Stimulated activated CD8-positive, alpha-beta memory T cell treated with anti-CD3 and anti-CD28 coated beads, Interleukin-15, amount 100 ng/mL, for 1 hour (primary cell): ENCODE results near the gene SLC35B4.

Experiments used
- DNase-seq: peaks from one replicate; pipeline ENCODE4 v3.0.0-alpha.2; 2020; ENCODE audit warnings: low read depth

Gene SLC35B4, protein sequence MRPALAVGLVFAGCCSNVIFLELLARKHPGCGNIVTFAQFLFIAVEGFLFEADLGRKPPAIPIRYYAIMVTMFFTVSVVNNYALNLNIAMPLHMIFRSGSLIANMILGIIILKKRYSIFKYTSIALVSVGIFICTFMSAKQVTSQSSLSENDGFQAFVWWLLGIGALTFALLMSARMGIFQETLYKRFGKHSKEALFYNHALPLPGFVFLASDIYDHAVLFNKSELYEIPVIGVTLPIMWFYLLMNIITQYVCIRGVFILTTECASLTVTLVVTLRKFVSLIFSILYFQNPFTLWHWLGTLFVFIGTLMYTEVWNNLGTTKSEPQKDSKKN

DNA sequence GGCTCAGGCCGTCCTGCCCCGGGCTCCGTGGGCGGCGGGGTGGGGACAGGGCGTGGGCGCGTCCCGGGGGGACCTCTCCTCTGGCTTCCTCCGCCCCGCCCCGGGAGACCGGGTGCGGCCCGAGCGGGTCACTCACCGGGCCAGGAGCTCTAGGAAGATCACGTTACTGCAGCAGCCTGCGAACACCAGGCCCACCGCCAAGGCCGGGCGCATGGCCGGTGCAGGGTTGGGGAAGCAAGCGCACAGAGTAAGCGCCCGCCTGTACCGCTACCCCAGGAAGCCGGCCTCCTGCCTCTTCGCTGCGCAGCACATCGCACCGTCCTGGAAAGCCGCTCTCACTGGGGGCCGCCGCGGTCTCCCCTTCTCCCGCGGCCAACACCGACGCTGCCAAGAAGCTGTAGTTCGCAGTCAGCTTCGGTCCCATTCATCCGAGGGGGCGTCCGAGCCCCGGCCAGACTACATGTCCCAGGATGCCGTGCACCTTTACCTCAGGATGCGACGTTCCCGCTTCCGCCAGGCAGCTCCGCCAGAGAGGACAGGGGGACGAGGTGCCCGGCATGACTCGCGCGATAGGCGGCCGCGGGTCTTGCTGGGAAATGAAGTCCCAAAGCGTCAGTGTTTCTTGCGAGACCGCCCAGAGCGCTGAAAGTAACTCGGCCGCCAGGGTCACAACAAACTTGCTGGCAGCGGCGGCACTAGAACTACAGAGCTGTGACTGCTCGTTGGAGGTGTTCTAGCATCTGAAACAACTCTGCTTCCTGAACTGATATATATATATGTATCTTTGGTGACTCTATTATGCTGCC is at the start of gene SLC35B4:
Gene SLC35B4, minus strand, starts transcription at position 392 of the 806 bp plus-strand sequence. Its CDS starts 179 bp downstream, at position 213.
- peak; percentile 85 for DNase-seq

DNA sequence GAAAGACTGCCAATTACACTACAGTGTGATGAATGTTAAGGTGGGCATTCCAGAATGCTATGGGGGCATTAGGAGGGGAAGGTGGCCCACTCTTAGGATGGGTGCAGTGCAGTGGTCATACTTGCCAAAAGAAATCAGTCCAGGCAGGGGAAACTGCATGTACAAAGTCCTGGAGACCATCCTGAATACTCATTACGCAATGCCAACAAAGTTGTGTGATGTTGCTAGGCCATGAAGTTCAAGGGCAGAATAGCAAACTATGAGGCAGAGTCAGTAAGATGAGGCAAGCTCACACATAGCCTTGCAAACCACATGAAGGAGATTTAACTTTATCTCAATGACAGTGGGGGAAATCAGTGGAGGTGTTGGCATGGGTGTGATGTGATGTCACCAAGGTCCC is 49.8 kb upstream of the SLC35B4 start:
- no peak for DNase-seq

DNA sequence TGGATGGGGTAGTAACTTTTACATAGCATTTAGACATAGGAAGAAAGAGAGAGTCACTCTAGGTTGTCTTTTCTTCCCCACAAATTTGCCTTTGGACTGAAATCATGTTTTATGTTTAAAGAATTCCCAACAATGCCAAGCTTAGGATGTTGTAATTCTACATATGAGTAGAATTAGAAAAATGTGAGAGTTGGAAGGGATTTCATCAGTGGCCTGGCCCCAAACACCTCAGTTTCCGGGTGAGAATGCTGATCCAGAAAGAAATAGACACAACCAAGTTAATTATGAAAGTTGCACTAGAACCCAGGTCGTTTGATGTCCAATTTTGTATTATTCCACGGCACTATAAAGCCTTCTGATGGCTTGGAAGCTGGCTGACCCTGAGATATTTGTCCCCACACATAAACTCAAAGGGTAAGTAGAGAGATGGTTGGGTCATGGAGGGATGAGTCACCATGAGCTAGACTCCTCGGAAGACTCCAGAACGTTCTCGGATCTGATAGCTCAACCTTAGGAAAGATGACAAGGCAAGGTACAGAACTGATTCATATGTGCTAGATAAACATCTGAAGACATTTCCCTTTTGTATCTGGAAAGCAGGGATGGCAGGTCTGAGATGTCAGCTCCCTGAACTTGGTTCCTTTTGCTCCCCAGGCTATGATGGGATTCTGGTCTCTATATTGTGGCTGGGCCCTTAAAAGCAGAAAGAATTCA is 48.8 kb upstream of the SLC35B4 start:
- DNase-seq: no peak

DNA sequence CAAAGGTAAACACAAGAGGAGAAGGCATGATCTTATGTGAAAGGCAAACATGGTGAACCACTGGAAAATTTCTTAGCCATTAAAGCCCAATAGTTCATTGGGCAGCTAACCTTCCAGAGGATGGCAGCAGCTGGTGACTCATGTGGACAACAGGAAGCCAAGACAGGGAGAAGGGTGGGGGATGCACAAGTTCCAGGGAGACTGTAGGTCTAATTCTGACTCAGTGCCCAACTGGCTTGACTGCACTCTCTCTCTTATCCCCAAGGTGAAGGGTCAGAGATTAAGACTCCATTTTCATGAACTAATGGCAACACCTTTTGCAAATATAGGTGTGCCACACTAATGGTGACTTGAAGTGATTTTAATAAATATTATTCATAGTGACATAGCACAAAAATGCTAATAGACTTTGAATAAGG is 47.9 kb upstream of the SLC35B4 start:
- DNase-seq: no peak

DNA sequence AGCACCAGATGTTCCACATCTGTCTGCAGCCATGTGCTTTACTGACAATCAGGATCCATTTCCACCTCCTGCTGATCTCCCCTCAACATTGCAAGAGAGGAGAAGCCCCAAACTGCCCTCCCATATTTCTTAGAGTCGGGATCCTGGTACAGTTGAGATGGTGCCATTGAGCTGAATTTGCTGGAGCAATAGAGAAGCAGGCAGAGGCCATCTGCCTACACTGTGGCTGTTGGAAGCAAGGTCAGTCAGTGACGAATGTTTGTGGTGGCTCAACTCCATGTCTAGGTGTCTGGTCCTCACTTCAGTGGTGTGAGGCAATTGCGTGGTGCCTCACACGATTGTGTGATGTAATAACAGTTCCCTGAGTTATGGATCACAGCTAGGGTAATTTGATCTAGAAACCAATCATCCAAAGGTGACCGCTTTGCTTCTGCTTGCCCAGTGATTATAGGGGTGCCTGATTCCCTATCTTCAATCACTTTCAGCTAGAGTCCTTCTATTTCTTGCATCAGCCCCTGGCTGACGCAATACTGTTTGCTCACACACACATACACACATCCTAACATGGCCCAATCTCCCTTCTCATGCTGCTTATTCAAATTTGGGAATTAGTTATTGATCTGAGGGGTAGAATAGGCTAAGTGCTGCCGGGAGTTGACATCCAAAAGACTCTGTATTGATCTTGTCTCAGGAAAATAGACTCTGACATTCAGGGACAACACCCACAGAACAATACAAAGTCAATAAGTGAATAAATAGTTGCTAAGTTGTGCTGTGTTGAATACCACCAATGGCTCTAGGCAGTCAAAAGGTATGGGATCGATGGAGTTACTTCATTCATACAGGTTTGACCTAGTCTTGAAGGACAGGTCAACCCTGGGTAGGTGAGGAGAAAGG is 46.1 kb upstream of the SLC35B4 start:
- no peak for DNase-seq

DNA sequence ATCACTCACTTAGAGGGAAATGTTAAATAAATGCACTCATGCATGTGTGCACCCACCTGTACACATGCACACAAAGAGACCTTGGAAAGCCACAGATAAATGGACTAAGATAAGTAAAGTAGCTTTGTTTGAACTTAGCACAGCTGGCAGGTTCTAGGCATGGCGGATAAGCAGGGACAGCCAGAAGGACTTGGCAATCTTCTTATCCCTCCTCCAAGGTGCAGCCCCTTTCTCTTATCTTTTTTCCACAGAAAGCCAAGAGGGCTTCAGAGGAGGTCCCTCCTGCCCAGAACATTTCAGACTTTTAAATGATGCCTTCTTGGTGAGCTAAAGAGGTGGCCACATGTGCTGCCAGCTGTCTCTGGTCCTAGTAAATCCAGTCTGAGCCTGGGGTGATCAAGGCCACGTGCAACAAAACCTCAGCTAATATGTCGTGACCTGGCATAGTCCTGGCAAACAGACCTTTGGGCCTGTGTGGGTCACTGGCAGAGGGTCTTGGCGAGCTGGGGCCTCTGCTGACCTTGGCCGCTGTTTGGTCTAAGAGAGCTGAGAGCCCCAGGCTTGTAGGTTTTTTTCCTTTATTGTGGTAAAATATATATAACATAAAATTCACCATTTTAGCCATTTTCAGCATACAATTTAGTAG is 43.2 kb upstream of the SLC35B4 start:
- DNase-seq: no peak

DNA sequence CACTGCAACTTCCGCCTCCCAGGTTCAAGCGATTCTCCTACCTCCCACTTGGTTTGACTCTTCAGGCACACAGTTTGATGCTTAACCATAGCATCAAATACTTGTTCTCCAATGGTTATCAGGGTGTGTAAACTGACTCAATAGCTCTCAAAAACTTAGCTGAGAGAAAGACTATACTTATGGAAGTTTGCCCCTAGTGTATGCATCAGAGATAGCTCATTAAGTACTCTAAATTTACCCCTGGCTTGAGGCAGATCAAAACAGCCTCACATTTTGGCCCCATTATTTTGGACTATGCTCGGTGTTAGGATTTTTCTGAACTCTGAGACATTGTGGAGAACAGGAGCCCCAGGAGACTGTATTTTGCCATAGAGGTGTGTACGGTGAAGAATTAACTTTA is 40.8 kb upstream of the SLC35B4 start:
- no peak for DNase-seq

DNA sequence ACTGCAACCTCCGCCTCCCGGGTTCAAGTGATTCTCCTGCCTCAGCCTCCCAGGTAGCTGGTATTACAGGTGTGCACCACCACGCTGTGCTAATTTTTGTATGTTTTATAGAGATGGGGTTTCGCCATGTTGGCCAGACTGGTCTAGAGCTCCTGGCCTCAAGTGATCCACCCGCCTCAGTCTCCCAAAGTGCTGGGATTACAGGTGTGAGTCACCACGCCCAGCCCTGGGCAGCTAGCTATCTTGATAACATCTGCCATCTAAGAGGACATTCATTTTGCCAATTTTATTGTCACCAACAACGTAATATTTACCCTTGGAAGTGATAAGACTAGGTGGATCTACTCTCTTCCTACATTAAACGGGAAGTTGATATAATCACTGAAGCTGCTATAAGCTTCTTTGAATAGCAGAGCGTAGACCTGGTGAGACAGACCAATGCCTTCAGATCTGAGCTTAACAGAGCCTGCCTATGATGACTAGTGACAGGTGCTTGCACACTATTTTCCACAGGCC is 39.7 kb upstream of the SLC35B4 start:
- DNase-seq: no peak

DNA sequence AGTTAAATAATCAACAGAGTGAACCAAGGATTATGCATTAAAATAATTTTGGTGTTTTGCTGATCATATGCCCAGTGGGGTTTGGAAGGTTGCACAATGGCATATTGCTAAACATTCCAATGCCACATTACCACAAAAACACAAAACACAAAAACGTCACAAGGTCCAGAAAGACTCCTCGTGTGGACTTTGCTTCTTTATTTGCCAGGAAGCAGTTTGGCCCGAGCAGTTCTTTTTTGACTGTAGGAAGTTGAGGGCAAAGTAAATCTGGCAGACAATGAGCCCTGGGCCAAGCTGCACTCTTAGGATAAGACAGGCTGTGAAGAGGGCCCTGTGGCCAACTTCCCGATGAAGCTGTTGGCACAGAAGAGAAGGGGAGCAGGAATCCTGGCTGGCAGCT is 39.2 kb upstream of the SLC35B4 start:
- no peak for DNase-seq

DNA sequence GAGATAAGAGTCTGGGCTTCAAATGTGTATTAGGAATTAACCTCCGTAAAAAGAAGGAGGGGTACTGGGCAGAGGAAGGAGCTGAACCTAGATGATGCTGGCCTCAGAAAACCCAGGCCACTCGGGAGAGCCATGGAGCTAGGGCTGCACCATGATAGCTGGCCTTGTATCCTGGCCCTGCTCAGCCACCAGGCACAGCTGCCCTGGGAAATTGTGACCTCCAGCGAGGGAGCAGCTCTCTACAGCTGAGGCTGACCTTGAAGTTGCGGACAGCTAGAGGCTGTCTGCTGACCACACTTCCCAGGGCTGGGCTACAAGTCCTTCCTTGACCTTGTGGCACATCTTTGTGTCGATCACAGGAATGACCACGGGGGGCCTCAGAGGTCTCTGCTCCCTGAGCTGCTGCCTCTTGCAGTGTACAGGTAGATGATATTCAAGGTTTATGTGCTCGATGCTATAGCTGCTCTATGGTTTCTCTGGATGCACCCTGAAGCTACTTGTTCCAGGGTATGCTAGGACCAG is 38.3 kb upstream of the SLC35B4 start:
- no peak for DNase-seq

DNA sequence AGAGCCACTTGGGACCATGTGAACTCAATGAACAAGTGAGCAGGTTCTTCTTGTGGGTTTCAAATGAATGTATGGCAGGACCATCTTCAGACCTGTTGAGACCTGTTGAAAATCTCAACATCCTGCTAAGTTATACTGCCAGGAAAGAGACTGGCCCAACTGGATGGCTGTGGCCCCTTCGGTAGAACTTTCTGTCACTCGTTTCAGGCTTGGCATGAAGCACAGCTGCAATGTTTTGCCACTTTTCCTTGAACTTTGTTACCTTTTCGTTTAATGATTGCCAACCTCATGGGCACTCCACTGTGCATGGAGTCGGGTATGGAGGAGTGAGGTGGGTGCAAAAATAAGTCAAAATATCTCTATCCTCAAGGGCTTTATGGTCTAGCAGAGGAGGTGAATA is 36.7 kb upstream of the SLC35B4 start:
- no peak for DNase-seq

DNA sequence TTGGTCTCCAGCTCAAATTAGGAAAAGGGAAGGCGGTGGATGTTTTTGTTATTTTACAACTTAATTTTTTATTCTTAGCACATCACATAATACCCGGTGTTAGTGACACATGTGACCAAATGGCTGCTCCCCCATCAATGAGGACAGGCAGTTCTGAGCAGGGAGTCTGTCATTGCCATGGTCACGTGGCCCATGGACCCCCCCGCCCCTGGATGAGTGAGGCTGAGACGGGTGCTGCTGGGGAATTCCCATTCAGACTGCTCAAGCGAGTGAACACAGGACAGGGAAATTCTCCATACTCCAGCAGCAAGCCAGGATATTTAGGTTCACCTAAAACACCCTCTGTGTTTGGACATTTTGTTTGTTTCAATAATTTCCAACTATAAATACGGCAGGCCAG is 34.7 kb upstream of the SLC35B4 start:
- no peak for DNase-seq

DNA sequence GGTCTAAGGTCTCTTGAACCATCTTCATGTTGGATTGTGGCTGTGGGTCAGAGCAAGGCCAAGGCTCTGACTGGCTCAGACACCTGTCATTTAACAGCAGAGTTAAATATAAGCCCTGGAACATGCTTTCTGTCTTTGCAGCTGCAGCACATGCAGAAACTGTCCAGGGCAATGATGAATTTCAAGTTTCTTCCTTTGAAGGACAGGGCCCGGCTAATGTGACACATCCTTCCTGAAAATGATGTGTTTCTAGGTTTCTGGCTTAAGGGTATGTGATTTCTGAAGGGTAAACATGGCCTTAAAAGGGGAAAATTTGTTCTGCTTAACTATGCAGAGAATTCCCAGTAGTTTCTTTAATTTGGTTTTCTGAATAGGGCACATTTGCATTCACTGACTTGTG is 34.0 kb upstream of the SLC35B4 start:
- DNase-seq: no peak

DNA sequence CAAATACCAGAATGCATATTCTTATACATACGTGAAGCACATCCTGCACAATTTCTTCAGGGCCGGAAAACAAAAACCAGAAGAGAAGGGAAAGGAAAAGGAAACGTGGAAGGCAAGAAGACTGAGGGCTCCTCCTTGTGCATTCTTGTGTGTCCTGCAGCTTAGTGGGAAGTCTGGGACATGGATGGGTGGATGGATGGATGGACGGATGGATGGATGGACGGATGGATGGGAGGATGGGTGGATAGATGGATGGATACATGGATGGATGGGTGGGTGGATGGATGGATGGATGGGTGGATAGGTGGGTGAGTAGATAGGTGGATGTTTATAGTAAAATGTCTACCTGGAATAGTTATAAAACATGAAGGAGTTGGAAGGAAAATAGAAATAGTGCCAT is 30.8 kb upstream of the SLC35B4 start:
- DNase-seq: no peak

DNA sequence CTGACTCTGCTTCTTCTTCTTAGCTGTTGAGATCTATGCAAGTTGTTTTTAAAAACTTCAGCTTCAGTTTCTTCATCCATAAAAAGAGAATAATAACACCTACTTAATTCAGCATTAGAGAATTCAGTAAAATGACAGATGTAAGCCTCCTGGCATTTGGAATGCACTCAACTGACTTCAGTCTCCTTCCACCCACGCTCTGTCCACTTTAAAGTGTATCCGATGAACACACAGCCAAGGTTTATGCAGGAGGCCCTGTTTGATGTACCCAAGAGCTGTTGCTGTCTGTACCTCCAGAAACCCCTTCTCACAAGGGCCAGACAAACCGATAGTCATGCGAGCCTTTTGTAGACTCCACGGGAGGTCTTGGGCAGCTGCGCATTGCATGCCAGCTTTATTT is 27.1 kb upstream of the SLC35B4 start:
- DNase-seq: no peak

DNA sequence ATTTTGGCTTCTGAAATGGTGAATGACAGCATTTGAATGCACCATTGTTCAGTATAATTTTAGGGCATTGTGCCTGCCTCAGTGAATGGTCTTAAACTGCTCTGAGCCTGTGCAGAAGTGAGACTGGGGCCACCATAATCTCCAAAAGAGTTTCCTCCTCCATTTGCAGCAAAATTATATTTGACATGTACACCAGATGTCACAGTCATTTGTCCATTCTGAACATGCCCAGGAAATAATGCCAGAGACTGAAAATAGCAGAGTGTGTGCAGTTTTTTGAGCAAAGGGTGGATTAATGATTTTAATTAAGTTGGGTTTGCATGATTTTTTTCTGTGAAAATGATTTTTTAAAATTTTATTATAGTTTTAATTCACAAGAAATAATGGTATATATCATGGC is 26.4 kb upstream of the SLC35B4 start:
- no peak for DNase-seq

DNA sequence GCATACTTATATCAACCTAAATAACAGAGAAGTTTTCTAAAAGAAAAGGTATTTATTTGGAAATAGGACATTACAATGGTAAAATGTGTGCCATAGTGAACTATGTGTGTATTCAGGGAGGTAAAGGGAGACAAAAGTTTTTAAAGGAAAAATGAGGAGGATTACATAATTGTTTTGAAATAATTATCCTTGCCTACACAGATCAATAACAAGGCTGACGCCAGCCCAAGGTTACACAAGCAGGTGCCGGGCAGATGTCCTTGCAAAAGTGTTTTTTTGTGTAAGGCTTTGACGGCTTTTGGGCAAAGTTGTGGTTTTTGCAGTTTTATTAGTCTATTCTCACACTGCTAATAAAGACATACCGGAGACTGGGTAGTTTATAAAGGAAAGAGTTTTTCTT is 22.7 kb upstream of the SLC35B4 start:
- no peak for DNase-seq

DNA sequence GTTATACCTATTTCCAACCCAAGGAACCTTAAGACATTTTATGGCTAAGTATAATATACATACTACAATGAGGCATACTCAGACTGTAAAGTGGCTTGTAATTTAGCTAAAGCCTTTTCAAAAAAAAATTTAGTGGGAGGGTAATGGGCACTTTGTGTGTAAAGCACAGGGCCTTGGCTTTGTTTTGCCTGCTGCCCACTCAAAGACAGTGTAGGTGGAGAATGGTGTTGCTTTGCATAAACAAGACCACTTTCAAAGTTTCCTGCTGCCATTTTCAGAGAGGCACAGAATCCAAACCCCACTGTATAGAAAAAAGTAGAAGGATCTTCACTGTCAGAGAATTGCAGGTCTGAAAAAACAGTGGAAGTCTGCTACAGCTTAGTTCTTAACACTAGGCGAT is 21.2 kb upstream of the SLC35B4 start:
- DNase-seq: no peak

DNA sequence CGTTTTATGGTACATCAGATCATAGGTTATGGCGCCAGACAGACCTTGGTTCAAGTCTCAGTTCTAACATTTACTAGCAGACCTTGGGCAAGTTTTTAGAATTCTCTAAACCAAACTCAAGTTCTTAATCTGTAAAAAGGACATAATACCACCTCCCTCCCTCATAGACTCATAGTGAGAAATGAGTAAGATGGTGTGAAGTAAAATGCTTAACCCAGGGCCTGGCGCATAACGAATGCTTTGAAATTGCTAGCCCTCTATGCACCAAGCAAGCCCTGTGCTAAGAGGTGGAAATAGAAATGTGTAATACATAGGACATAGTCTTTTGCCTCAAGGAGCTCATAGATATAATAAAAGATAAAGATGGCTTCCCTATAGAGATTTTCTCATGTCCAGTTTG is 17.7 kb upstream of the SLC35B4 start:
- DNase-seq: no peak

DNA sequence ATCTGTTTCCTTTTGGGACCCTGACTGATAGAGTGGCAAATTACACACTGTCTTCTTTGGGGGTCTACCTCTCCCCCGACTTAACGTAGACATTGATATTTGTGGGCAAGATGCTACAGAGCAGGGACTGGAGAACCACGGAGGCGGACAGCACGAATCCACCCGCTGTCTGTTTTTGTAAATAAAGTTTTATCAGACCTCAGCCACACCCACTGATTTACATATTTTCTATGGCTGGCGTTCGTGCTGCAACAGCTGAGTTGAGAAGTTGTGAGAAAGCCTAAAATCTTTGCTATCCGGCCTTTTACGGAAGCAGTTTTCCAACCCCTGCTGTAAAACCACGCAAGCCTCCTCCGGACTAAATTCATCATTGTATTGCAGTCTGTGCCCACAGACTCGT is 17.2 kb upstream of the SLC35B4 start:
- DNase-seq: no peak

DNA sequence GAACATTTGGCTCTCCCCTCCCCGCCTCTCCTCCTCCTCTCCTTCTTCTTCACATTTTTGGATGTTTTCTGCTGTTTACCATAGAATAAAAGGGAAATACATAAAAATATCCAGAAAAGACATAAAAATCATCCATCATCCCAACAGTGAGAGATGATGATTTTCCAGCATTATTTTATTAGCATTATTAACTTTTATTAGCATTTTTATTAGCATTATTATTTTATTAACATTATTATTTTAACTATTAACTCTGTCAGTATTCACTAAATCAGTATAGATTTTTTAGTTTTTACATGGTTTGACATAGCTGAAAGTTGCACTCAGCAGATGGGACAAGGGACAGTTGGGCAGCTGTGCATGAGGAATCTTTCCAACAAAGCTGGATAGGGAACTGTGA is 16.2 kb upstream of the SLC35B4 start:
- DNase-seq: no peak
